Astrocyte (in vitro differentiated cells and primary cell): ENCODE results near the gene ZNF488.

Experiments used
- EZH2 ChIP-seq: IDR thresholded peaks from 2 replicates; pipeline ENCODE4 v1.6.1; 2012; ENCODE audit warnings: mild to moderate bottlenecking, low read length, inconsistent platforms; ENCODE audit not compliant: insufficient read depth
- TF ChIP-seq, protein P1 (sequence below): IDR thresholded peaks from 2 replicates; pipeline ENCODE4 v1.5.1; 2011; ENCODE audit warnings: low read depth, mild to moderate bottlenecking, inconsistent platforms, low read length, moderate library complexity; ENCODE audit not compliant: insufficient read depth

DNA sequence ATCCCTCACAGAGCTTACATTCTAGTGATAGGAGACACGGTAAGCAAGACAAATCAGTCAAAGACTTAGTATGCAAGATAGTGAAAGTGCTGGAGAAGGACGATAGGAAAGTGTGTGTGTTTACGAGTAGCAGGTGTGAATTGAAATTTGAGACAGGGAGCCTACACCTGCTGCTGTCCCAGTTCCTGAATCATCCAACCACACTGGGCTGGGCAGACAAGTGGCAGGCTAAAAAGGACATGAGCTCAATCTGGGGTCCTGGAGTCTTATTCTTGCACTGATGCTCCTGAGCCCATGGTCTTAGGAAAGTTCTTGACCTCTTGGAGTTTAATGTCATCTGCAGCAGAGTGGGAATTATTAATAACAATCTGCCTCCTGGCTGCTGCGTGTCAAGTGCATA lies 19.7 kb downstream of the ZNF488 start:
- TF ChIP-seq, protein P1, sequence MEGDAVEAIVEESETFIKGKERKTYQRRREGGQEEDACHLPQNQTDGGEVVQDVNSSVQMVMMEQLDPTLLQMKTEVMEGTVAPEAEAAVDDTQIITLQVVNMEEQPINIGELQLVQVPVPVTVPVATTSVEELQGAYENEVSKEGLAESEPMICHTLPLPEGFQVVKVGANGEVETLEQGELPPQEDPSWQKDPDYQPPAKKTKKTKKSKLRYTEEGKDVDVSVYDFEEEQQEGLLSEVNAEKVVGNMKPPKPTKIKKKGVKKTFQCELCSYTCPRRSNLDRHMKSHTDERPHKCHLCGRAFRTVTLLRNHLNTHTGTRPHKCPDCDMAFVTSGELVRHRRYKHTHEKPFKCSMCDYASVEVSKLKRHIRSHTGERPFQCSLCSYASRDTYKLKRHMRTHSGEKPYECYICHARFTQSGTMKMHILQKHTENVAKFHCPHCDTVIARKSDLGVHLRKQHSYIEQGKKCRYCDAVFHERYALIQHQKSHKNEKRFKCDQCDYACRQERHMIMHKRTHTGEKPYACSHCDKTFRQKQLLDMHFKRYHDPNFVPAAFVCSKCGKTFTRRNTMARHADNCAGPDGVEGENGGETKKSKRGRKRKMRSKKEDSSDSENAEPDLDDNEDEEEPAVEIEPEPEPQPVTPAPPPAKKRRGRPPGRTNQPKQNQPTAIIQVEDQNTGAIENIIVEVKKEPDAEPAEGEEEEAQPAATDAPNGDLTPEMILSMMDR: no peak
- no peak for TF ChIP-seq EZH2
